Neutrophil (primary cell): ENCODE results near the gene CD6.

Experiments
- H3K27ac ChIP-seq: fragments of 200-600 bp; sonication (generic); 2 replicates; pipeline ENCODE4 v1.5.1; 2016; ENCODE audit warnings: mild to moderate bottlenecking, moderate library complexity
- H3K27me3 ChIP-seq: fragments of 200-600 bp; sonication (generic); 2 replicates; pipeline ENCODE4 v1.6.0; 2016; ENCODE audit warnings: mild to moderate bottlenecking
- H3K36me3 ChIP-seq: fragments of 200-600 bp; sonication (generic); 2 replicates; pipeline ENCODE4 v1.5.1; 2017
- H3K4me1 ChIP-seq, 2 experiments: fragments of 200-600 bp in 1 of 2; sonication (generic) in 1 of 2; 1 replicate in 1 of 2; 2 replicates in 1 of 2; pipeline versions ENCODE4 v1.5.1 to v1.6.1; 2013 to 2016; ENCODE audit warnings: low read depth in 1 of 2, low read length in 1 of 2, mild to moderate bottlenecking in 1 of 2, moderate library complexity in 1 of 2; ENCODE audit not compliant: control insufficient read depth in 1 of 2, insufficient read depth in 1 of 2
- H3K4me3 ChIP-seq, 2 experiments: fragments of 200-600 bp in 1 of 2; sonication (generic) in 1 of 2; 1 replicate in 1 of 2; 2 replicates in 1 of 2; pipeline ENCODE4 v1.5.1; 2013 to 2016; ENCODE audit warnings: low read depth in 1 of 2, low read length in 1 of 2, mild to moderate bottlenecking in 1 of 2, moderate library complexity in 1 of 2
- H3K9me3 ChIP-seq: fragments of 200-600 bp; sonication (generic); 2 replicates; pipeline ENCODE4 v1.5.1; 2016
- TF ChIP-seq, protein P1 (sequence below): fragments of 200-600 bp; sonication (generic); IDR thresholded peaks from 2 replicates; pipeline ENCODE4 v1.5.1; 2016; ENCODE audit warnings: antibody characterized with exemption

Gene CD6

GRCh38 chr11:61067782-61068446, 96.4 kb downstream of the CD6 start:
- H3K27ac ChIP-seq = no peak overlapping the region
- no peaks in the 10 kb centered on the region for H3K9me3 ChIP-seq
- TF ChIP-seq, protein P1, sequence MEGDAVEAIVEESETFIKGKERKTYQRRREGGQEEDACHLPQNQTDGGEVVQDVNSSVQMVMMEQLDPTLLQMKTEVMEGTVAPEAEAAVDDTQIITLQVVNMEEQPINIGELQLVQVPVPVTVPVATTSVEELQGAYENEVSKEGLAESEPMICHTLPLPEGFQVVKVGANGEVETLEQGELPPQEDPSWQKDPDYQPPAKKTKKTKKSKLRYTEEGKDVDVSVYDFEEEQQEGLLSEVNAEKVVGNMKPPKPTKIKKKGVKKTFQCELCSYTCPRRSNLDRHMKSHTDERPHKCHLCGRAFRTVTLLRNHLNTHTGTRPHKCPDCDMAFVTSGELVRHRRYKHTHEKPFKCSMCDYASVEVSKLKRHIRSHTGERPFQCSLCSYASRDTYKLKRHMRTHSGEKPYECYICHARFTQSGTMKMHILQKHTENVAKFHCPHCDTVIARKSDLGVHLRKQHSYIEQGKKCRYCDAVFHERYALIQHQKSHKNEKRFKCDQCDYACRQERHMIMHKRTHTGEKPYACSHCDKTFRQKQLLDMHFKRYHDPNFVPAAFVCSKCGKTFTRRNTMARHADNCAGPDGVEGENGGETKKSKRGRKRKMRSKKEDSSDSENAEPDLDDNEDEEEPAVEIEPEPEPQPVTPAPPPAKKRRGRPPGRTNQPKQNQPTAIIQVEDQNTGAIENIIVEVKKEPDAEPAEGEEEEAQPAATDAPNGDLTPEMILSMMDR = no peak
- no peaks in the 10 kb centered on the region for H3K36me3 ChIP-seq
- H3K27me3 ChIP-seq = peaks cover 6% of the 10 kb centered on the region
- no peak overlapping the region for H3K4me3 ChIP-seq
- peaks cover 0 to 5% of the 10 kb centered on the region in 2 experiments for H3K4me1 ChIP-seq

DNA sequence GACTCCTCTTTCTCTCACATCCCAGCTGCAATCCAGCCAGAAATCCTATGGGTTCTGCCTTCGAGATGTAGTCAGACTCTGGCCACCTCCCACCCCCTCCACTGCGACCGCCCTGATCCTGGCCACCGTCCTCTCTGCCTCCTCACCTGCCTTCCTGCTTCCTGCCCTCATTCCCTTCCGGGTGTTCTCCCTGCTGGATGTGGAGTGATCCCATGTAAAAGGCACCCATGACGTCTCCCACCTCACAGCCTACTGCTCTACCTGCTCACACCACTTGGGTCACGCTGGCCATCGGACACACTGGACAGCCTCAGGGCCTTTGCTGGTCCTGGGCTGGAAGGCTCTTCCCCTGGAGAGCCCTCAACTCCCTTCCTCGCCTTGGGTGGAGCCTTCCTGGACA, 97.1 kb downstream of the CD6 start:
- Histone ChIP-seq H3K27ac (no peak overlapping the region), H3K9me3 (no peaks in the 10 kb centered on the region), H3K4me1 (peaks cover 0 to 5% of the 10 kb centered on the region in 2 experiments), H3K4me3 (no peak overlapping the region), H3K36me3 (no peaks in the 10 kb centered on the region), H3K27me3 (peaks cover 6% of the 10 kb centered on the region)
- TF ChIP-seq, protein P1 = no peak

DNA sequence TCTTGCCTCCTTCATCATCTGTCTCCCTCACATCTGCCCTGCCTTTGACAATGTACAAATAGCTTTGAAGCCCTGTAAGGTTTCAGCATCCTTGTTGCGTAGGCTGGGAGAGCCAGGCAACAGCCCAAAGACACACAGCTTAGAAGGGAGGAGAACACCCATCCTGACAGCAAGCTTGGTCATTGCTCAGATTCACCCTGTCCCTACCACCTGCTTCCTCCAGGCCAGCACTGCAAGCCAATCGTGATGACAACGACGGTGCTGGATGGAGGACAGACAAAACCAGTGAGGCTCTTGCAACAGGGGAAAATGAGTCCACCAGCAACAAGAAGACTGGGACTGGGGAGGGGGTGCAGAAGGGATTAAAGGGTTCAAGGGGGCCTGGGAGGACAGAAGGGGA, 97.9 kb downstream of the CD6 start:
- H3K27ac ChIP-seq = no peak overlapping the region
- H3K36me3 ChIP-seq = no peaks in the 10 kb centered on the region
- H3K9me3 ChIP-seq = no peaks in the 10 kb centered on the region
- TF ChIP-seq, protein P1 = no peak
- peaks cover 6% of the 10 kb centered on the region for H3K27me3 ChIP-seq
- peaks cover 0 to 5% of the 10 kb centered on the region in 2 experiments for H3K4me1 ChIP-seq
- H3K4me3 ChIP-seq = no peak overlapping the region
